Measurements from ENCODE around the gene TTC36.

- TF ChIP-seq, protein P1, sequence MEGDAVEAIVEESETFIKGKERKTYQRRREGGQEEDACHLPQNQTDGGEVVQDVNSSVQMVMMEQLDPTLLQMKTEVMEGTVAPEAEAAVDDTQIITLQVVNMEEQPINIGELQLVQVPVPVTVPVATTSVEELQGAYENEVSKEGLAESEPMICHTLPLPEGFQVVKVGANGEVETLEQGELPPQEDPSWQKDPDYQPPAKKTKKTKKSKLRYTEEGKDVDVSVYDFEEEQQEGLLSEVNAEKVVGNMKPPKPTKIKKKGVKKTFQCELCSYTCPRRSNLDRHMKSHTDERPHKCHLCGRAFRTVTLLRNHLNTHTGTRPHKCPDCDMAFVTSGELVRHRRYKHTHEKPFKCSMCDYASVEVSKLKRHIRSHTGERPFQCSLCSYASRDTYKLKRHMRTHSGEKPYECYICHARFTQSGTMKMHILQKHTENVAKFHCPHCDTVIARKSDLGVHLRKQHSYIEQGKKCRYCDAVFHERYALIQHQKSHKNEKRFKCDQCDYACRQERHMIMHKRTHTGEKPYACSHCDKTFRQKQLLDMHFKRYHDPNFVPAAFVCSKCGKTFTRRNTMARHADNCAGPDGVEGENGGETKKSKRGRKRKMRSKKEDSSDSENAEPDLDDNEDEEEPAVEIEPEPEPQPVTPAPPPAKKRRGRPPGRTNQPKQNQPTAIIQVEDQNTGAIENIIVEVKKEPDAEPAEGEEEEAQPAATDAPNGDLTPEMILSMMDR (IDR thresholded peaks at IDR 0.05), result no peak
- TF ChIP-seq POLR2A (IDR thresholded peaks at IDR 0.05) (no peak), EP300 (IDR thresholded peaks at IDR 0.05) (no peak)
These were observed 25.1 kb downstream of the TTC36 start for GRCh38 chr11:118552341-118552740.
